ENCODE measurements around the gene SYNPO. TPM values are rescaled to one million over a fixed set of nuclear protein-coding genes. Genes with fewer than 3 reads are reported as not detected.
A peak's percentile ranks its signal among the peaks of the same experiment; 100 is the strongest.

The SYNPO gene
- total RNA-seq, 1 donor: 3.9 TPM

DNA sequence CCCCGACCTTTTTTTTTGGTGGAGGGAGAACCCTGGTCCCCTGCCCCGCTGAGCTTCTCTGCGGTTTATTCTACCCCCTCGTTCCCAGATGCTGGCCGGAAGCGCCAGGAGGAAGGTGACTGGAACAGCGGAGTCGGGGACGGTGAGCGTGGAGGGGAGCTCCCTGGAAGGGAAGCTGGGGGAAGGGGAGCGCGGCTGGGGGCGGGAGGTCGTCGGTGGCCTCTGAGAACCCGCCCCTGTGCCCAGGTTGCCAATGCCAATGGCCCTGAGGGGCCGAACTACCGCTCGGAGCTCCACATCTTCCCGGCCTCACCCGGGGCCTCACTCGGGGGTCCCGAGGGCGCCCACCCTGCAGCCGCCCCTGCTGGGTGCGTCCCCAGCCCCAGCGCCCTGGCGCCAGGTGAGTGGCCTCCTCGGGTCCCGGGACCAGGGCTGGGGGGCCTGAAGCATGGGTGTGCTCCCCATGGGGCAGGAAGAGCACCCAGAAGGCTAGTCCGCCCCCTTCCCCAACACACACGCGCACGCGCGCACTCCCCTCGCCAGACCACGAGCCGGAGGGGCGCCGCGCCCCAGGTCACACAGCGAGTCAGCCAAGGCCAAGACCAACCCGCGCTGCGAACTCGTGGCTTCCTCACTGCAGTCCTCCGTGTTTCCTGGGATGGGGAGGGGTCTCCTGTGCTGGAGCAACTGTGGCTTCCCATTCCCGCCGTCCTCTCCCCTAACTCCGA is 31.2 kb downstream of the SYNPO start:
- DNase-seq (ENCODE audit: low read depth): no peak
- TF ChIP-seq, protein P1, sequence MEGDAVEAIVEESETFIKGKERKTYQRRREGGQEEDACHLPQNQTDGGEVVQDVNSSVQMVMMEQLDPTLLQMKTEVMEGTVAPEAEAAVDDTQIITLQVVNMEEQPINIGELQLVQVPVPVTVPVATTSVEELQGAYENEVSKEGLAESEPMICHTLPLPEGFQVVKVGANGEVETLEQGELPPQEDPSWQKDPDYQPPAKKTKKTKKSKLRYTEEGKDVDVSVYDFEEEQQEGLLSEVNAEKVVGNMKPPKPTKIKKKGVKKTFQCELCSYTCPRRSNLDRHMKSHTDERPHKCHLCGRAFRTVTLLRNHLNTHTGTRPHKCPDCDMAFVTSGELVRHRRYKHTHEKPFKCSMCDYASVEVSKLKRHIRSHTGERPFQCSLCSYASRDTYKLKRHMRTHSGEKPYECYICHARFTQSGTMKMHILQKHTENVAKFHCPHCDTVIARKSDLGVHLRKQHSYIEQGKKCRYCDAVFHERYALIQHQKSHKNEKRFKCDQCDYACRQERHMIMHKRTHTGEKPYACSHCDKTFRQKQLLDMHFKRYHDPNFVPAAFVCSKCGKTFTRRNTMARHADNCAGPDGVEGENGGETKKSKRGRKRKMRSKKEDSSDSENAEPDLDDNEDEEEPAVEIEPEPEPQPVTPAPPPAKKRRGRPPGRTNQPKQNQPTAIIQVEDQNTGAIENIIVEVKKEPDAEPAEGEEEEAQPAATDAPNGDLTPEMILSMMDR (IDR thresholded peaks at IDR 0.05; ENCODE audit: insufficient read depth, low read length): no peak
- peak overlapping the region; percentile 48 for H3K4me3 ChIP-seq (ENCODE audit: low read depth, low read length)

DNA sequence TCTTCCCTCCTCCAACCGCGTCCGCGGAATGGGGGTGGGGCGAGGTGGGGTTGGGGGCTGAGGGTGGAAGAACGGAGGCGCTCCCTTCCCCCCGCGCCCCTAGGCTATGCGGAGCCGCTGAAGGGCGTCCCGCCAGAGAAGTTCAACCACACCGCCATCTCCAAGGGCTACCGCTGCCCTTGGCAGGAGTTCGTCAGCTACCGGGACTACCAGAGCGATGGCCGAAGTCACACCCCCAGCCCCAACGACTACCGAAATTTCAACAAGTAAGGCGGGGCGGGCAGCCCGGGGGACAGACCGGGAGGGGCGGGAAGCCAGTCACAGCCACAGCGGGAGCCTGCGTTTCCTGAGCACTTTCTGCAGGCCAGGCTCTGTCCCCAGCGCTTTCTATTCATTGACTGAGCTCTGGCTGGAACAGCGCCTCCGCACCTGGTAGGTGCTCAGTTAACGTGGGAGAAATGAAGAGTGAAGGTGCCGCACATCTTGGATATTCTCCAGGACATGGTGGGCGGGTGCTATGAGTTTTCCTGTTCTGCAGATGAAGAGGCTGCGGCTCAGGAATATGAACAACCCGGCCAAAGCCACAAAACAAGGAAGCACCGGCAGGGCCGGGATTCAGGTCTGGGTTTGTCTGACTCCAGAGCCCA is 31.9 kb downstream of the SYNPO start:
- TF ChIP-seq, protein P1 (IDR thresholded peaks at IDR 0.05; ENCODE audit: insufficient read depth, low read length): no peak
- peak overlapping the region; percentile 50 for H3K4me3 ChIP-seq (ENCODE audit: low read depth, low read length)
- DNase-seq (ENCODE audit: low read depth): no peak

DNA sequence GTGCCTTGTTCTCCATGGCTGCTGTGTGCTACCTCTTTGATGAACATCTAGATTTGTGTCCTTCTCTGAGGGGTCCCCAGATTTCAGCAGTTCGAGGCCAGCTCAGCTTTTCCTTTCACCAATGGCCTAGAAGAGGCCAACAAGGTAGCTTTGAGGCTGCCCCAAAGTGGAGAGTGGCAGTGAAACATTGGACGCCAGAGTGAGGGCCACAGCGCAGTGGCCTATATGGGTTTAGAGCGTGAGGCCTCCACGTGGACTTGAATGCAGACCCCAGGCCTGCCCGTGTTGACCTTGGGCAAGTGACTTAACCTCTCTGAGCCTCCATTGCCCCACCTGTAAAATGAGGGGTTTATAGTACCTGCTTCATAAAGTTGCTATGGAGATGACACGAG is 32.4 kb downstream of the SYNPO start:
- no peak overlapping the region for H3K4me3 ChIP-seq (ENCODE audit: low read depth, low read length)

DNA sequence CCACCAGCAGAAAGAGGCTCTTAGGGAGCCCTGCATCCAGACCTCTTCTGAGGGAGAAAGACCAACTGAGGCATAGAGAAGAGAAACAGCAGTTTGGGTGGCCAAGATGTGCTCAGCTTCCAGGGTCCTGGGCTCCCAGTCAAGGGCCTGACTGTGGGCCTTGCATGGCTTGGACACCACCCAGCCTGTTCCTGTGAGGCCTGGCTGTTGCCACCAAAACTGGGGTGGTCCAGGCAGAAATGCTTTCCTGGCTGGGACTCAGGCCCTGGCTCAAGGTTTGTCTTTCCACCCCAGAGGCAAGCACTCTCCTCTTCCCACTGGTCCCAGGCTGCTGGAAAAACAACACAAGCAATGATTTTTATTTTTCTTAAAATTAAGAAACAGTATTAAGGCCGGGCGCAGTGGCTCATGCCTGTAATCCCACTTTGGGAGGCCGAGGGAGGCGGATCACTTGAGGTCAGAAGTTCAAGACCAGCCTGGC is 33.9 kb downstream of the SYNPO start:
- no peak for DNase-seq (ENCODE audit: low read depth)
- TF ChIP-seq, protein P1 (IDR thresholded peaks at IDR 0.05; ENCODE audit: insufficient read depth, low read length): peak; percentile 23
- no peak overlapping the region for H3K4me3 ChIP-seq (ENCODE audit: low read depth, low read length)

More for the DNA sequence above, 32.4 kb downstream of the SYNPO start:
- TF ChIP-seq, protein P1 (IDR thresholded peaks at IDR 0.05; ENCODE audit: insufficient read depth, low read length): no peak
- DNase-seq (ENCODE audit: low read depth): no peak

DNA sequence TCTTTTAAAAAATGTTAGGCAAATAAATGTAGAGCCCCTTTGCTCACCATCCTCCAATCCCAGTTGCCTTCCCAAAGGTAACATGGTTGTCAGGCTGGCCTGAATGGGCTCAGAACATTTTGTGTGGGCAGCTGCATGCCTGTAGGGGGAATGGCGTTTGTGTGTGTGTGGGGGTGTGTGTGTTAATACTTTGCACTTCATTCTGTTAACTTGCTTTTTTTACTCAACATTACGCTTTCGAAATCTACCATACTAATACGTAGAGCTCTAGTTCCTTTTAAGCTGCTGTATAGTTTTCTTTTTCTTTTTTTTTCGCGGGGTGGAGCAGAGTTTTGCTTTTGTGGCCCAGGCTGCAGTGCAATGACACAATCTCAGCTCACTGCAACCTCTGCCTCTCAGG is 34.6 kb downstream of the SYNPO start:
- TF ChIP-seq, protein P1 (IDR thresholded peaks at IDR 0.05; ENCODE audit: insufficient read depth, low read length): no peak
- no peak overlapping the region for H3K4me3 ChIP-seq (ENCODE audit: low read depth, low read length)
- DNase-seq (ENCODE audit: low read depth): no peak

DNA sequence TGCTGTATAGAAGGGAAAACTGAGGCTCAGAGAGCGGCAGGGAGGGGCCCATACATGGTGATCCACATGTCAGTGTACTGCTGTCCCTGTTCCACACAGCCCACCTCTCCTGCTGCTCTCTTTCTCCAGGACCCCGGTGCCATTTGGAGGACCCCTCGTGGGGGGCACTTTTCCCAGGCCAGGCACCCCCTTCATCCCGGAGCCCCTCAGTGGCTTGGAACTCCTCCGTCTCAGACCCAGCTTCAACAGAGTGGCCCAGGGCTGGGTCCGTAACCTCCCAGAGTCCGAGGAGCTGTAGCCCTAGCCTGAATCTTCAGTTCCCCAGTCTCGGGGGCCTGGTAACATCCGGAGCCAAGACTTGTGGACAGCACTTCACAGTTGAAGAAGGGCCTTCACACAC is 36.1 kb downstream of the SYNPO start:
- no peak for DNase-seq (ENCODE audit: low read depth)
- H3K4me3 ChIP-seq (ENCODE audit: low read depth, low read length): no peak overlapping the region
- TF ChIP-seq, protein P1 (IDR thresholded peaks at IDR 0.05; ENCODE audit: insufficient read depth, low read length): no peak

Data from fibroblast of the aortic adventitia (primary cell).